Fibroblast of peridontal ligament (primary cell): ENCODE data around the gene TRIM17.
"Not testable (repeated sequence)": the region's sequence is repeated elsewhere in the genome, so short reads cannot be mapped to it uniquely, and the experiment has no call there.

Experiments
- DNase-seq: peaks from one replicate; pipeline ENCODE4 v3.0.0-alpha.2; 2010; ENCODE audit errors: extremely low read depth

The TRIM17 gene

GRCh38 chr1:228448372-228448771 lies 31.7 kb upstream of the TRIM17 start:
- DNase-seq: no peak

DNA sequence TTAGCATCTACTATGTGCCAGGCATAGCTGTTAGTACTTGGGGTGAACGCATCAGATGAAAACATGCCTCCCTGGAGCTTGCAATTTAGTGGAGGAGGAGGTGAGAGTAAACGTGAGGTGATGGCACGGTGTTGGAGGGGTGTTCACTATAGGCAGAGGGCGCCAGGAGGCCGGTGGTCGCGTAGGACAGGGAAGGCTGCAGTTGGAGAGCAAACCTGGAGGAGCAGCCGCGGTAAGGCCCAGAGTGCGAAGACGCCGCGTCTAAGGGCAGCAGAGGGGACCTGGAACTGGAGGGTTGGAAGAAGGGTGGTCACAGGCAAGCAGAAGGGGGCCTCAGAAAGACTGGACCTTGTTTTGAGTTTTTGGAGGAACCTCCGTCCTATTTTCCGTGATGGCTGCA lies 30.2 kb upstream of the TRIM17 start:
- DNase-seq: no peak

GRCh38 chr1:228445843-228446650 lies 29.4 kb upstream of the TRIM17 start:
- DNase-seq: peak; percentile 51

DNA sequence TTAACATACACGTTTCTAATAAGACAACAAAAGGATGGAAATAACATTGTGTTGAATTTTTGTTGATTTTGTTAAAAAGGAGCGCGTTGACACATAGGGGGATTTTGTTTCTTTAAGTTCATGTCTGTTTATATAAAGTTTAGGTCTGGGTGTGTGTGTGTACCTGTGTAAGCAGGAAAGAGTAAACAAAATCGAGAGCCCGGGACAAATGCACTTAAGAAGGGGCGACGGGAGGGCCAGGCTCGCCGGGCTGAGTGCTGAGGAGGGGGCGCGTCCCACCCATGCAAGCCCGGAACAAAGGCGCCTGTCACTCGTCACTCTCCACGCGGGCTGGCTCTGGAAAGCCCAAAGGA lies 28.8 kb upstream of the TRIM17 start:
- no peak for DNase-seq

DNA sequence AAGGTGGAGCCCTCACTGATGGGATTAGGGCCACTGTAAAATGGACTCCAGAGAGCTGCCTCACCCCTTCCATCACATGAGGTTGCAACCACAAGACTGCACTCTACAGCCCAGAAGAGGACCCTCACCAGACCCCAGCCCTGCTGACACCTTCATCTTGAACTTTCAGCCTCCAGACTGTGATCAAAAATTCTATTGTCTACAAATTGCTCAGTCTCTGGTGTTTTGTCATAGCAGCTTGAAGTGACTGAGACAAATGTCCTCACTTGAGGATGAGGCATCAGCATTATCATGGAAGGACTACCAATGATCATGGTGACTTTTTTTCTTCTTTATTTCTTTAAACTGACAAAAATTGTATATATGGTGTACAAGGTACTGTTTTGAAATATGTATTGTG lies 26.7 kb upstream of the TRIM17 start:
- no peak for DNase-seq

DNA sequence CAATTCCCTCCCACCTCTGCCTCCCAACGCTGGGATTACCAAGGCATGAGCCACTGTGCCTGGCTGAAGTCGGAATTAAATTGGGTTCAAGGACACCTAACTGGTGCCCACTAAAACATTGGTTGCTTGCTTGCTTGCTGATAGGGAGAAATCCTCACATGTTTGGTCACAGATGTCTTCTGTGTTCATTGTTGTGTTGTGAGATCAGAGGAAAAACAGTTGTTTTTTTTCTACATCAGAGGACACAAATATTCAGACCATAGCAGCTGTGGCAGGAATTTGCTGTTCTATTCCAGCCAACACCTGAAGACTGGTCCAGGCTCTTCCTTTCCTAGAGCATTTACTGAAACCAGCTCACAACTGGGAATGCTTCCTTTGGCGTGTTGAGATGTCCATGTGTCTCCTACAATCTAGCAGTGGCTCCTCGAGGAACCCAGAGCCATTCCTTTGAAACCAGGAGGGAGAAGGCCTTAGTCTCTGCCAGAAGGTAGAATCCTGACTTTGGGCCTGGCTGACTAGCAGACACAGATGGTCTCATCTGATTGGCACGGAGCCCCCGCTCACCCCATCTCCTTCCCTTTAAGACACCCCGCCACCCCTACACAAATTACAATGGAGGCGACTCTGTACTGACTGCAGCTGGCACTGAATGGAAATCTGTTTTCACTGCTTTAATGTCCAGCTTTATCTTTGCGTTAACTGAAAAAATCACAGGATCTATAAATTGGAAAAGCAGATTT lies 24.3 kb upstream of the TRIM17 start:
- DNase-seq: no peak

- DNase-seq: no peak
Measured at GRCh38 chr1:228438266-228438665, 21.6 kb upstream of the TRIM17 start.

GRCh38 chr1:228437424-228437962 lies 20.8 kb upstream of the TRIM17 start:
- no peak for DNase-seq

GRCh38 chr1:228434689-228435088 lies 18.0 kb upstream of the TRIM17 start:
- no peak for DNase-seq

DNA sequence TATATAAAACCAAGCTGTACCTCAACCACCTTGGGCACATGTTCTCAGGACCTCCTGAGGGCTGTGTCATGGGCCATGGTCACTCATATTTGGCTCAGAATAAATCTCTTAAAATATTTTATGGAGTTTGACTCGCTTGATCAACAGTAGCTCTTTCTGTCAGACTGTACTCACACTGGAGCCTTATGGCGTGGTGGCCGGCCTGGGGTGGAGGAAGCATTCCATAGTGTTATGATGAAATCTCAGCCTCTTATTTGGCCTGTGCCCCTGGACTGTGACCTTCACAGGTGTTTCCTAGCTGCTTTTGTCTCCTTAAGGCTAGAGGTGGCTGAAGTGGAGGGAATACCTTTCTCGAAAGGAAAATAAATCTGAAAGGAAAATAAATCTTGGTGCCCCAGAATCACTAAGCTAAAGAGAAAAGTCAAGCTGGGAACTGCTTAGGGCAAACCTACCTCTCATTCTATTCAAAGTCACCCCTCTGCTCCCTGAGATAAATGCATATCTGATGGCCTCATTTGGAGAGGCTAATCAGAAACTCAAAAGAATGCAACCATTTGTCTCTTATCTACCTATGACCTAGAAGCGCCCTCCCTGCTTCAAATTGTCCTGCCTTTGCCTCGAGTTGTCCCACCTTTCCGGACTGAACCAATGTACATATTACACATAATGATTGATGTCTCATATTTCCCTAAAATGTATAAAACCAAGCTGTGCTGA lies 16.8 kb upstream of the TRIM17 start:
- not testable (repeated sequence) for DNase-seq

- no peak for DNase-seq
Measured at GRCh38 chr1:228430243-228430642, 13.6 kb upstream of the TRIM17 start.

GRCh38 chr1:228429698-228430097 lies 13.0 kb upstream of the TRIM17 start:
- DNase-seq: no peak

DNA sequence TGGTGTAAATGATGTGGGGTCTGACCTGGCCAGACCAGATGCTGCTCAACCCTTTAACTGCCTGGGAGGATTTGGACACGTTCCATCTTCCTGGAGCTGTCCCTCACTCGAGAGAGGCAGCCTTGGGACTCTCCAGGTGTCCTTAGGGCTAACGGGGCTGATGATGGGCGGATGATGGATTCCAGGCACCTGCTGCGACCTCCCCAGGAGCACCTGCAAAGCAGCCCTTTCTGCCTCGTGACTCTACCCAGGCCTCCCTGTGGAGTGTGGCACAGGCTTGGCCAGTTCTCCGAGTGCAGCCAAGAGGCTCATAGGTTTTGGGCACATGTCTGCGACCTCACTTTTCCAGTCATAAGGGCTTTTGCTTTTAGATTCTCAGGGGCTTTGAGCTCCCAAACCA lies 12.3 kb upstream of the TRIM17 start:
- DNase-seq: no peak

DNA sequence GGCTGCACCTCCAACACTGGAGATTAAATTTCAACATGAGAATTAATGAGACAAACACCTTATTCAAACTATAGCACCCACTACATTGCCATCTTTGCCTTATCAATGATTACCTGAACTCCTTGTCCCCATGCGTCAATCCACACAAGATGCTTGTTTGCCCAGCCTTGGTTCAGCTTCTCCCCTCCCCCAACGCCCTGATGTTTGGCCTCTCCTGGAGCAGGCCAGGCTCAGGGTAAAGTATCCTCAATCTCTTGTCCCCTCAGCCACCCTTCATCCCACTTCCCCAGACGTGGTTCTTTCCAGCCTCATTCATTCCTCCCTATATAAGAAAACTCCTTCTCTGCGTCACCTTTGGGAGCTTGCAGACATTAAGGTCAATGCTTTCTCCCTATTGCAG lies 11.8 kb upstream of the TRIM17 start:
- no peak for DNase-seq

GRCh38 chr1:228426518-228427175 lies 10.0 kb upstream of the TRIM17 start:
- no peak for DNase-seq

GRCh38 chr1:228424685-228425660 lies 8.3 kb upstream of the TRIM17 start:
- DNase-seq: no peak

GRCh38 chr1:228423404-228424053 lies 6.9 kb upstream of the TRIM17 start:
- no peak for DNase-seq

DNA sequence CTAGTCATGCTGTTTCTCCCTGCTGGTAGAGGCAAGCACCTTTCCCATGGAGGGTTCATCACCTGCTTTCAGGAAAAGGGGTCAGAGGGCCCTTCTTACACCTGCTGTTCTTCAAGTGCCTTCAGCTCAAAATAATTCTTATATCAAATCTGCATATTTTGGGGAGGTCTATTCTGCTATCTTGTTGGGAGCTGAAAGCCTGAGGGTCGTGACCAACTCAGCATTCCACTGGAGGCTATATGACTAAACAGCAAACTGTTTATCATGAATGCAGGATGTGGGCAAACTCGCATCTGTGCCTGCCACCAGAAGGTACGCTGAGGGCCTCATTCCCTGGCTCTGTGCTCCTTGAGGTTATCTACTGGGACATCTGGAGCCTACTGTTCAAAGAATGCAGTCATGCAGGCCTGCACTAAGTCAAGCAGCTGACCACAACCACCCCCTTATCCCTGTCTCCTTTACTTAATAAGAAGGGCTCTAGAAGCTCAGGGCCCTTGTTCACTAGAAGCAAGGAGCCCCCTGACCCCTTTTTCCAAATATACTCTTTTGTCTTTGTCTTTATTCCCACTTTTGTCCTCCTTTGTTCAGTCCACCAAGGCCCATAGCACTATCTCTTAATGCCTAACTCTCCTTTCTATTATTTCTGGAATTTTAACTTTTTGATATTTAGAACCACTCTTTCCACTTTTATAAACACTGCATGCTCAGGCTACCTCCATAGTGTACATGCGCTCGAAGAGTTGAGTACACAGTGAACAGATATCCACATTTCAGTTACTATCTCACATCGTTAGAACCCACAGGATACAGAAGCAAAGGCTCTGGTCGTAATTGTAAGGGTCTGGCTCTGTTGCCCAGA lies 4.5 kb upstream of the TRIM17 start:
- DNase-seq: no peak
